ENCODE results near the gene AGAP1. TPM values are rescaled to one million over a fixed set of nuclear protein-coding genes. Genes with fewer than 3 reads are reported as not detected.
A peak's percentile ranks its signal among the peaks of the same experiment; 100 is the strongest.

The AGAP1 gene
- total RNA-seq, 4 donors from 2014 or later = 13.7 to 18.5 (median 17.1) TPM

GRCh38 chr2:235598026-235598425 is 104.2 kb downstream of the AGAP1 start:
- TF ChIP-seq CTCF (IDR thresholded peaks at IDR 0.05) (no peak), POLR2A (IDR thresholded peaks at IDR 0.05) (no peak)
- intact Hi-C loops (cut with DNase I; ENCODE audit: low total_unique reads) = loop anchor here (5.0 kb wide), 2 partner anchors 74 to 149 kb away; no protein-coding TSS in a partner anchor
- DNase-seq (ENCODE audit: low spot score in 2 of 2) = no peak
- H3K4me3 ChIP-seq (ENCODE audit: low read depth, poor library complexity, severe bottlenecking) = no peak overlapping the region
- WGBS, 2 donors = 94 to 95% methylated on average over 19 of the region's 19 CpGs

DNA sequence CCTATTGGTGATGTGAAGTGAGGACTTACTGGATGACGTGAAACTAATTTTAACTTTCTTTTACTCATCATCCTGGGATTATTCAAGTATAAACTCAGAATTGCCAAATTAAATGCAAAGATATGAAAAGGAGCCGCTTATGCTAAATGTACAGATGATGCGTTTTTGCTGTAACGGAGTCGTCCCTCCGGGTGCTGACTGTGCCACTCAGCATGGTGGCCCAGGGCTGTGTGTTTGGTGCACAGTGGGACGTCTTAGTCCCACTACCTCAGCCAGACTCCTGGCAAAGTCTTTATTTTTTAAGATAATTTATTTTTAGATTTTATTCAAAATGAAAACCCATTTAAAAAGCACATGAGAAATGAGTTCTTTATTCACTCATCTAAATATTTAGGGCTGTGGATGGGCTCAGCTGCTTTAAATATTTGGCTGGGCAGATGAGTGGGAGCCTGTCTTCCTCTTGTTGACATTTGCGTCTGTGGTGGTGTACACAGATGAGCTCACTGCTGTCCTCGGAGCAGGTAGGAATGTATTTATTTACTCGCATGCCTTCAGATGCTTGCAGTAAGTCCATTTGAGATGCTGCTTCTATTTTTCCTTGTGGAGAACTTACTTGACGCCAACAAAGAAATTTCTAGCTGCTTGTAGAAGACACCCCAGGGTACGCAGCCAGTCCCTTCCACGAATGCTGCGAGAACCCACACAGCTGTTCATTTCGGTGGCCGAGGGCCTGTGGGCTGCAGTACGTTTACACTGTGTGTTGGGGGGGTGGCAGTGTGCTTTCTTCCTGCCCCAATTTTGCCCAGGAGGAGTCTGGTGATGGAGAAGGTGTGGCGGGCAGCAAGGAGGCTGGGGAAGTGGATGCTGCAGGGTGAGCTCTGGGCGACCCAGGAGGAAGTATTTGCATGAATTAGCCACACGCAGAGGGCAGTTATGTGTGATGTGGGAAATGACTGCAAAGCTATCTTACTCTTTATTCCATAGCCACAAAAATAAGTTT is 105.0 kb downstream of the AGAP1 start:
- intact Hi-C loops (cut with DNase I; ENCODE audit: low total_unique reads) = loop anchor here (5.0 kb wide), 2 partner anchors 73 to 148 kb away; no protein-coding TSS in a partner anchor
- 89 to 92% methylated on average over 20 of the region's 20 CpGs for WGBS, 2 donors
- no peak overlapping the region for H3K4me3 ChIP-seq (ENCODE audit: low read depth, poor library complexity, severe bottlenecking)
- DNase-seq (ENCODE audit: low spot score in 2 of 2) = no peak
- no peak for TF ChIP-seq CTCF (IDR thresholded peaks at IDR 0.05)
- no peak for TF ChIP-seq POLR2A (IDR thresholded peaks at IDR 0.05)

DNA sequence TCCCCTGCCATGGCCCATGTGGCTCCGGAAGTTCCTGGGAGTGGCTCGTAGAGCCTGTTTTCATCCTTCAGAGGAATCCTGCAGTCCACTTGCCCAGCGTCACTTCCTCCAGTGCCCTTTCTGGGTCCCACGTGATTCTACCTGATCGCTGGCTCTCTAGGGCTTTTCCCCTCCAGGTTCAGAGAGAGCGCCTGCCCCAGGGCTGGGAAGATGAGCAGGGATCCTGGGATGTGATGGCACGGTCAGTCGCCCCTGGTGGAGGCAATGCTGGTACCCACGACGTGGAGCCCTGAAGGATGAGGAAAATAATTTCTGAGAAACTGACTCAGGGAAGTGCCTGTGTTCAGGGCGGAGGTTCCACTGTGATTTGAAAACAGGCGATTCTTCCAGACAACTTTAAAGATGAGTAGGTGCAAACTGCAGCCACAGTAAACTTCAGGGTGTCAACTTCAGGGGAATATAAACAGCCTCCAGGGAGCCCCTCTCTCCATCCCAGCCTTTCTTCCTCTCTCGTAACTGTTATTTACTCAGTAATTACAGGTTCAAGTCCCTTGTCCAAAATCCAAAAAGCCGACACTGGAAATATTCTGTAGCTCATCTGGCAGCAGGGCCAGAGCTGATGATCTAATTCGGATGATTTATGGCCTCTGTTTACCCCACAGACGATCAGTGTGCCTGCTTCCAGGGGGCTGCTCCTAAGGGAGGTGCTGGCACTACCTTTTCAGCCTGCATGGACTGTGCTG is 105.9 kb downstream of the AGAP1 start:
- H3K4me3 ChIP-seq (ENCODE audit: low read depth, poor library complexity, severe bottlenecking) = no peak overlapping the region
- WGBS, 2 donors = 63 to 74% methylated on average over 16 of the region's 16 CpGs
- no peak for TF ChIP-seq CTCF (IDR thresholded peaks at IDR 0.05)
- no peak for TF ChIP-seq POLR2A (IDR thresholded peaks at IDR 0.05)
- intact Hi-C loops (cut with DNase I; ENCODE audit: low total_unique reads) = loop anchor here (5.0 kb wide), 2 partner anchors 73 to 148 kb away; no protein-coding TSS in a partner anchor
- peak in 1 of 2 donors; percentile 75 for DNase-seq (ENCODE audit: low spot score in 2 of 2)

- TF ChIP-seq POLR2A (IDR thresholded peaks at IDR 0.05) (no peak), CTCF (IDR thresholded peaks at IDR 0.05) (no peak)
These were observed 106.6 kb downstream of the AGAP1 start for GRCh38 chr2:235600406-235600805.

GRCh38 chr2:235600926-235601325 is 107.1 kb downstream of the AGAP1 start:
- peak in 1 of 2 donors; percentile 73 for DNase-seq (ENCODE audit: low spot score in 2 of 2)
- intact Hi-C loops (cut with DNase I; ENCODE audit: low total_unique reads) = no loop called here
- H3K4me3 ChIP-seq (ENCODE audit: low read depth, poor library complexity, severe bottlenecking) = no peak overlapping the region
- no peak for TF ChIP-seq CTCF (IDR thresholded peaks at IDR 0.05)
- no peak for TF ChIP-seq POLR2A (IDR thresholded peaks at IDR 0.05)
- 84 to 87% methylated on average over 5 of the region's 5 CpGs for WGBS, 2 donors

More at GRCh38 chr2:235600406-235600805, 106.6 kb downstream of the AGAP1 start:
- WGBS, 2 donors = 69 to 81% methylated on average over 4 of the region's 4 CpGs
- intact Hi-C loops (cut with DNase I; ENCODE audit: low total_unique reads) = no loop called here
- H3K4me3 ChIP-seq (ENCODE audit: low read depth, poor library complexity, severe bottlenecking) = no peak overlapping the region
- DNase-seq (ENCODE audit: low spot score in 2 of 2) = peak in 1 of 2 donors; percentile 63
